ENCODE results near the gene TTC28.
"Not testable (repeated sequence)": the region's sequence is repeated elsewhere in the genome, so short reads cannot be mapped to it uniquely, and the experiment has no call there.

TTC28 gene

GRCh38 chr22:28491289-28491688, 188.4 kb downstream of the TTC28 start:
- not testable (repeated sequence) for DNase-seq (ENCODE audit: low read depth, low spot score)

DNA sequence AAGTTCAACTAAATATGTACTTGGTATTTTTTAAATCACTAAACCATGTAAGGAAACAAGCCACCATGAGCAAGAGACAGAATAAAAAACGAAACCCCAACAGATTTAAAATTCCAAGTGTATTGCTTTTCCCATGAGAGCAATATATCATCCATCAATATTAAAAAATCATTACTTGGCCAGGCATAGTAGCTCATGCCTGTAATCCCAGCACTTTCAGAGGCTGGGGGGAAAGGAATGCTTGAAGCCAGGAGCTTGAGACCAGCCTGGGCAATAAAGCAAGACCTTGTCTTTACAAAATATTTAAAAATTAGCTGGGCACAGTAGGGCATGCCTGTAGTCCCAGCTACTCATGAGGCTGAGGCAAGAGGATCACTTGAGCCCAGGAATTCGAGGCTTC, 190.8 kb downstream of the TTC28 start:
- no peak for DNase-seq (ENCODE audit: low read depth, low spot score)

DNA sequence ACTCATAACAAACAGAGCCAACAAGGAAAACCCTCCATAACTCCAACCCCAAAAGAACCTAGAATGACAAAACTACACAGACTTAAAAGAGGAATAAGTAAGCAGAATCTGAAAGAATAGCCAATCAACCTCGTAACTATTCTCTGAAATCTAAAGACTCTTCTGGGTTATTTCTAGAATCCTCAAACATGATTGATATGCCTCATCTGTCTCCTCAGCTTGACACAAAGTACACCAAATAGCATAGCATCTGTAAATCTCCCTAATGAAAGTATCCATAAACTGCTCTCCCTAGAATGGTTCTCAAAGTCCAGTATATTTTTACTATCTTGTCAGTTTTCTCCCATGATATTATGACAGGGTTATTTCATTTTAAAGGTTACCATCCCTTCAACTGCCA, 195.0 kb downstream of the TTC28 start:
- no peak for DNase-seq (ENCODE audit: low read depth, low spot score)

GRCh38 chr22:28481725-28482124, 197.9 kb downstream of the TTC28 start:
- no peak for DNase-seq (ENCODE audit: low read depth, low spot score)

- no peak for DNase-seq (ENCODE audit: low read depth, low spot score)
Measured at GRCh38 chr22:28480000-28480715, 199.5 kb downstream of the TTC28 start.

DNA sequence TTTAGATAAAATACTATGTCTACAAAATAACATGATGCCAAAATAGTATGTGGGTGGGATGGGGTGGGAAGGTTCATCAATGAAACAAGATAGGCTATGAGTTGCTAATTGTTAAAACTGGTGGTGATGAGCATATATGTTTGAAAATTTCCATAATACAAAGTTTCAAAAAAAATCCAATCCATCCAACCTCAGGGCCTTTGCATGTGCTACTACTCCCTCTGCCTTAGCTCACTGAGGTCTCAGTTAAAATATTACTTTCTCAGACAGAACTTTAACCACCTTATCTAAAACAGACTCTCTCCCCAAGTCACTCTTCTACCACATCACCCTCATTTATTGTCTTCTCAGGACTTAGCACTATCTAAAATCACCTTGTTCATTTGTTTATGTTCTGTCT, 201.1 kb downstream of the TTC28 start:
- no peak for DNase-seq (ENCODE audit: low read depth, low spot score)

GRCh38 chr22:28477556-28477955, 202.1 kb downstream of the TTC28 start:
- no peak for DNase-seq (ENCODE audit: low read depth, low spot score)

- DNase-seq (ENCODE audit: low read depth, low spot score), result no peak
Measured at GRCh38 chr22:28474330-28474729, 205.3 kb downstream of the TTC28 start.

- DNase-seq (ENCODE audit: low read depth, low spot score), result no peak
Measured at GRCh38 chr22:28473258-28473657, 206.4 kb downstream of the TTC28 start.

DNA sequence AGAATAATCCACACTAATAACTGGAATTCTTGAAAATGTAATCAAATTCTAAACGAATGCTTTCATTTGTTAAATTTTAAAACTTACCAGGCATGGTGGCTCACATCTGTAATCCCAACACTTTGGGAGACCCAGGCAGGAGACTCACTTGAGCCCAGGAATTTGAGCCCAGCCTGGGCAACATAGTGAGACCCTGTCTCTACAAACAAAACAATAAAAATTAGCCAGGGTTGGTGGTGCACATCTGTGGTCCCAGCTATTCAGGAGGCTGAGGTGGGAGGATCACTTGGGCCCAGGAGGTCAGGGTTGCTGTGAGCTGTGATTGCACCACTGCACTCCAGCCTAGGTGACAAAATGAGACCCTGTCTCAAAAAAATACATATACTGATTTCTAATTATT, 212.6 kb downstream of the TTC28 start:
- DNase-seq (ENCODE audit: low read depth, low spot score), result not testable (repeated sequence)

DNA sequence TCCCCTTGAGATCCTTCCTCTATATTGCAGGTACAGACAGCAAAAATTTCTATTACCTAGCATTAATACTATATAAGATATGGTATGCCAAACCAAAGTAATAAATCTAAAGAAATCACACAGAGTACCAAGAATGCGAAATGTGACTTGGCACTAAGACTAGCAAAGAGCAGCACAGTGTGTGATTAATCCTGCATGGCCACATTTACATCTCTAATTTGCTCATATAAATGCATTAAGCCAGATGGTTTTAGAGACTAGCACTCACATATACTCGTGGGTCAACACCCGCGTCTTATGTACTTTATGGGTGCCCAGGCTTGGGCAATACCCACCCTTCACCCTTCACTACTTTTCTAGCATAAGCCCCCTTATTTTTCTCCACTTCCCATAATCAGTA, 213.2 kb downstream of the TTC28 start:
- DNase-seq (ENCODE audit: low read depth, low spot score), result no peak

GRCh38 chr22:28465841-28466240, 213.8 kb downstream of the TTC28 start:
- DNase-seq (ENCODE audit: low read depth, low spot score), result no peak

DNA sequence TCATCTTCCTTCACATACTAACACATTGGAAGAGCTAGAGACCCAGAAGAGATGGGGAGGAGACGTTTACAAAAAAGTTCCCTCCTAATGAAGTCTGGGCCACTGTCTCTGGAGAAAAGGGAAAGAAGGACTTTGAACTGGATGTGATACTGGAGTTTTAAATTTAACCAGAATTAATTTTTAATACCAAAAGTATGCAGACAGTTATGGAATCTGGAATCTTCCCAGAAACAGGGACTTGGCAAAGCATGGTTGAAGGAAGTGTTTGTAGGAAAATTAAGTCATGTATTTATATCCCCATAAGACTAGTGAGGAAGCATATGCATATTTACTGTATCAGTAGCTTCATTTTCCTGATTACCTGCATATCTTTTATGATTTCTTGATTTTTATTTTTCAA, 215.5 kb downstream of the TTC28 start:
- no peak for DNase-seq (ENCODE audit: low read depth, low spot score)

DNA sequence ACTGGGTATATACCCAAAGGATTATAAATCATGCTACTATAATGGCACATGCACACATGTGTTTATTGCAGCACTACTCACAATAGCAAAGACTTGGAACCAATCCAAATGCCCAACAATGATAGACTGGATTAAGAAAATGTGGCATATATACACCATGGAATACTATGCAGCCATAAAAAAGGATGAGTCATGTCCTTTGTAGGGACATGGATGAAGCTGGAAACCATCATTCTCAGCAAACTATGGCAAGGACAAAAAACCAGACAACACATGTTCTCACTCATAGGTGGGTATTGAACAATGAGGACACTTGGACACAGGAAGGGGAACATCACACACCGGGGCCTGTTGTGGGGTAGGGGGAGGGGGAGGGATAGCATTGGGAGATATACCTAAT, 216.2 kb downstream of the TTC28 start:
- DNase-seq (ENCODE audit: low read depth, low spot score), result not testable (repeated sequence)

DNA sequence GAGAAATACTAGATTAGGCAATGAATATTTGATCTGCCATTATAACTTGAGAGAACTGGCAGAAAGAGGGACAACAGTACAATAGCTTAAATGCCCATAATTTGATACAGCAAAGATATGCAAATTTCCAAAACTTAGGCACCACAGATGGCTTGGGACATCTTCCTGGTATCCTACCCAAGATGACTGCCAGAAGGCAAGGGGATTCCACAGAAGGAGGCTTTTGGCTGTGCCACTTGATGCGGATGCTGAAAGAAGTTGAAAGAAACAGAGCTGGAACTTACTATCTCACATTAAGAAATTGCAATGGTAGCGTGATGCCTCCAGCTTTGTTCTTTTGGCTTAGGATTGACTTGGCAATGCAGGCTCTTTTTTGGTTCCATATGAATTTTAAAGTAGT, 216.7 kb downstream of the TTC28 start:
- DNase-seq (ENCODE audit: low read depth, low spot score), result no peak

GRCh38 chr22:28462041-28462440, 217.6 kb downstream of the TTC28 start:
- DNase-seq (ENCODE audit: low read depth, low spot score), result no peak

GRCh38 chr22:28454431-28455064, 225.1 kb downstream of the TTC28 start:
- DNase-seq (ENCODE audit: low read depth, low spot score), result no peak

GRCh38 chr22:28450109-28450508, 229.5 kb downstream of the TTC28 start:
- DNase-seq (ENCODE audit: low read depth, low spot score), result no peak

DNA sequence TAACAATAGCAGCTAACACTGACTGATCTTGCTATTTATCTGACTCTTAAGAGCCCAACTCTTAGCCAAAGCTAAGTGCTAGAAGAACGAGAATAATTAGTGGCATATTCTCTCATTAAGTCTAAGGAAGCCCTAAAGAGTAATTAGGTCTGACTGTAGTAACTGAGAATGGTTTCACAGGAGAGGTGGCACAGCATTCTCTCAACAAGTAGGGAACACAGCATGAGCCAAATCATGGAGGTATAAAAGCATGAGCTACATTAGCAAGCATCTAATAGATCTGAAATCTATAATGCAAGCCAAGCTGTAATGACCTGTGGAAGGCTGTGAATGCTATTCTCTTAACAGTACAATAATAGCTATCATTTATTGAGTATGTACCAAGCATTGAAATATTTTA, 230.6 kb downstream of the TTC28 start:
- DNase-seq (ENCODE audit: low read depth, low spot score), result no peak

GRCh38 chr22:28448625-28449024, 231.0 kb downstream of the TTC28 start:
- no peak for DNase-seq (ENCODE audit: low read depth, low spot score)

DNA sequence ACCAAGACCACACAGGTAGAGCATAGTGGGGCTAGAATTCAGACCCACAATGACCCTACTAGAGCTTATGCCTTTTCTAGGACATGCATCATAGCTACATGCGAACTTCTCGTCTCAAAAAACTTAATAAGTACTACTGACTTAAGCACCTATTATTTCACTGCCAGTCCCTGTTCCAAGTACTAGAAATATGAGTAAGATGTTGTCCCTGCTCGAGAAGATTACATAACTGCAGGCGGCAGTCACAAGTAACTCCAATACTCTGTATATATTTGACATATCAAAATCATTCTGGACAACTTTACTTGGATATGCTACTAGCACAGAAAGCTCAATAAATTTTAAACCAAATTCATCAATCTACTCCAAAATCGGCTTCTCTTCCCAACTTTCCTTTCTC, 235.0 kb downstream of the TTC28 start:
- no peak for DNase-seq (ENCODE audit: low read depth, low spot score)

- DNase-seq (ENCODE audit: low read depth, low spot score), result peak; percentile 39
Measured at GRCh38 chr22:28443526-28443876, 236.1 kb downstream of the TTC28 start.

DNA sequence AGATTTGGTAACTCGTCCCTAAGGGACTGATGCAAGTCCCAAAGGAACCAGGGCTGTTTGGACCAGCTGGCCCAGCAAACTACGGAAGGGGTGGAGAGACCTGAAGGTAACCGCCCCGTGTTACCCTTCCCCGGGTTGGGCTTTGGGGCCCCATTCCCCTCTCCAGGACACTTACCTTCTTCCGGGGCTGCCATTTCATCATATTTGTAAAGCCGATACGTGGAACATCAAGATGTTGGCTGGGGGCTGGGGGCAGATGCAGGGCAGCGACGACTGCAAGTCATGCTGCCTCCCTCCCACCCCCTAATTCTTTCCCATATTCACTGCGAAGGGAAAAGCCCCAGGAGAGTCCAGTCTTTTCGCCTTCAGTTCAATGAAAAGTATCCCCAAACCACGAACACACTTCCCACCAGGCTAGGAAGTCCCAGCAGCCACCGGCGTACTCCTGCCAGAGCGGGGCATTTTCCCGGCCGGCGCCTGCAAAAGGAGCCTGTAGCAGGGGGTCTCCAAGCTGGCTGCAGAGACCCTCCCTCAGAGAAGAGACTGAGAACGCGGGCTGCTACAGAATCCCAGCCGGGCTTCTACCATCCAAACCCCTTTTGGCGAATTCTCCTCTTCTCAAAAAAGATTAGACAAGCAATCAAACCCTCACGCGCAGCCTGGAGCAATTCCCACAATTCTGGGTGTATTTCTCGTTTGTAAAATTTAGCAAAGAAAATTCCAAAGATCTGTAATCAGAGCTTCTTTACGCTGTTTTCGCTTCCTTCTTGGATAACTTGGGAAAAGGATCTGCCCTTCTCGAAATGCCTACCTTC, 236.7 kb downstream of the TTC28 start:
- no peak for DNase-seq (ENCODE audit: low read depth, low spot score)
